Measurements from ENCODE around the gene LARP4. TPM values are rescaled to one million over a fixed set of nuclear protein-coding genes. Genes with fewer than 3 reads are reported as not detected.

Gene LARP4
- total and polyA plus RNA-seq, 2 of the 4 experiments (the other 2 are of a cell fraction), result 11.3 to 42.5 TPM

DNA sequence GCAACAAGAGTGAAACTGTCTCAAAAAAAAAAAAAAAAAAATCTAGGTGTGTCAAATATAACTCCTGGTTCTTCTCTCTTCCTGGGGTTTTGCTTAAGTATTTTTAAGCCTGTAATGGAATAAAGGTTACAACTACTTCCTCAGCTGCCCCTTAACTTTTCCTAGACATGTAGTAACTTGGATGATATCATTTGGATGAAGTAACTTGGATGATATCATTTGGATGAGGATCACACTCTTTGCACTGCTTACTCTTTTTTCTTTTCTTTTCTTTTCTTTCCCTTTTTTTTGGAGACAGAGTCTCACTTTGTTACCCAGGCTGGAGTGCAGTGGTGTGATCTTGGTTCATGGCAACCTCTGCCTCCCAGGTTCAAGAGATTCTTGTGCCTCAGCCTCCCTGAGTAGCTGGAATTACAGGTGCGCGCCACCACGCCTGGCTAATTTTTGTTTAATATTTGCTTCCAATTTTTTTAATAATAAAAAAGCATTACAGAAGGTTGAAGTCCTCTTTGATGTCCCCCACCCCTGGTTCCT lies 3.5 kb upstream of the LARP4 start:
- Histone ChIP-seq H2BK15ac (ENCODE audit: low read depth, low read length) (no peak overlapping the region), H4K8ac (ENCODE audit: low read depth in 2 of 2, low read length in 2 of 2) (no peak overlapping the region), H3K23ac (ENCODE audit: low read depth, low read length) (no peak overlapping the region), H3K18ac (ENCODE audit: low read depth, low read length) (no peak overlapping the region), H3K36me3 (ENCODE audit: control insufficient read depth, insufficient read depth, low read length) (no peaks in the 10 kb centered on the region), H3K4me1 (ENCODE audit: control insufficient read depth, insufficient read depth, low read length) (no peaks in the 10 kb centered on the region; the same call in 1 of the 2 replicates), H2AK5ac (ENCODE audit: low read depth, low read length) (no peak overlapping the region), H2BK20ac (ENCODE audit: low read depth, low read length) (no peak overlapping the region), H4K5ac (ENCODE audit: low read depth, low read length) (no peak overlapping the region), H2AK9ac (replicated peaks; ENCODE audit: low read depth, low read length, poor library complexity) (no peak overlapping the region), H3K79me1 (ENCODE audit: low read depth in 1 of 2, low read length in 2 of 2) (peaks cover 0 to 7% of the 10 kb centered on the region in 2 experiments; a peak in 2 of 4 replicates), H3K56ac (ENCODE audit: extremely low read depth, insufficient read depth, low read length) (no peak overlapping the region), H3K4ac (ENCODE audit: low read depth, low read length) (no peak overlapping the region), H3K4me2 (ENCODE audit: low read depth, low read length) (no peak overlapping the region), H3K27me3 (ENCODE audit: control insufficient read depth, insufficient read depth, low read length) (no peaks in the 10 kb centered on the region), H2AFZ (replicated peaks; ENCODE audit: low read length, poor library complexity) (no peak overlapping the region), H3K9me3 (ENCODE audit: control insufficient read depth, insufficient read depth, low read length) (no peaks in the 10 kb centered on the region), H3K14ac (replicated peaks; ENCODE audit: low read depth, low read length) (no peak overlapping the region), H3K27ac (ENCODE audit: insufficient read depth, low read length) (no peak overlapping the region), H4K20me1 (ENCODE audit: insufficient read depth, low read length) (peaks cover 5% of the 10 kb centered on the region; the same call in 1 of the 2 replicates), H2BK120ac (ENCODE audit: low read depth, low read length) (no peak overlapping the region), H3K9ac (ENCODE audit: low read depth, low read length) (no peak overlapping the region), H3K9me1 (ENCODE audit: insufficient read depth, low read length) (no peaks in the 10 kb centered on the region), H4K91ac (ENCODE audit: insufficient read depth, low read depth, low read length) (no peak overlapping the region), H2BK5ac (ENCODE audit: low read depth, low read length, poor library complexity, severe bottlenecking) (no peak overlapping the region), H3K4me3 (ENCODE audit: insufficient read depth, low read depth, low read length) (no peak overlapping the region)
- no peak for ATAC-seq (ENCODE audit: low read depth)
- peak; percentile 55 for DNase-seq
- intact Hi-C loops (cut with micrococcal nuclease), result loop anchor here (5.0 kb wide), 1 partner anchor 70 kb away; no protein-coding TSS in a partner anchor
- POLR2A ChIA-PET (ENCODE audit: unreplicated experiment), result no interaction called here
- WGBS, 2 experiments (ENCODE audit: extremely low coverage in 2 of 2, insufficient read length in 1 of 2), result no CpG with 5 or more reads among the region's 3 CpGs
- CTCF ChIA-PET, result interaction anchor here (0.6 kb wide), 1 partner anchor 140 kb away, joined by 4 read pairs; no protein-coding TSS in a partner anchor
- TF ChIP-seq CEBPB (IDR thresholded peaks at IDR 0.05; ENCODE audit: low read depth, low read length), result peak; percentile 34; the same call in 1 of the 2 replicates
- TF ChIP-seq FOS (IDR thresholded peaks at IDR 0.05; ENCODE audit: low read depth, low read length), result no peak
- dilution Hi-C loops (cut with HindIII; ENCODE audit: low sequenced_read_pairs, unreplicated experiment), result no loop called here
- BruUV-seq (replicated peaks), result no TSS peak
- in situ Hi-C loops (cut with MboI; ENCODE audit: low sequenced_read_pairs), result no loop called here

Measured in IMR-90 (cell line).